IPS-NIHi11 (cell line): ENCODE results near the gene EVA1B.

Experiments
- DNase-seq: peaks from one replicate; pipeline ENCODE4 v3.0.0; 2012; ENCODE audit warnings: mixed read lengths, low spot score

Gene EVA1B

GRCh38 chr1:36279110-36279788 is 44.2 kb downstream of the EVA1B start:
- DNase-seq: no peak

- no peak for DNase-seq
Measured at GRCh38 chr1:36276688-36277087, 46.8 kb downstream of the EVA1B start.

DNA sequence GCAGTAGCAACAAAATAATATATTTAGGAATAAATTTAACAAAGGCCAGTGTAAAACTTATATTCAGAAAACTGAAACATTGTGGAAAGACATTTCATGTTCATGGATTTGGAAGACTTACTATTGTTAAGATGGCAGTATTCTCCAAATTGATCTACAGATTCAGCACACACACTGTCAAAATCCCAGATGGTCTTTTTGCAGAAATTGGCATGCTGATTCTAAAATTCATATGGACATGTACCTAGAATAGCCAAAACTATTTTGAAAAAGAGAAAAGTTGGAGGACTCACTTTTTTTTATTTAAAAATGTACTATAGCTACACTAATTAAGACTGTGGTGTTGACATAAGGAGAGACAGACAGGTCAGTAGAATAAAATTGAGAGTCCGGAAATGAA is 49.2 kb downstream of the EVA1B start:
- DNase-seq: no peak

DNA sequence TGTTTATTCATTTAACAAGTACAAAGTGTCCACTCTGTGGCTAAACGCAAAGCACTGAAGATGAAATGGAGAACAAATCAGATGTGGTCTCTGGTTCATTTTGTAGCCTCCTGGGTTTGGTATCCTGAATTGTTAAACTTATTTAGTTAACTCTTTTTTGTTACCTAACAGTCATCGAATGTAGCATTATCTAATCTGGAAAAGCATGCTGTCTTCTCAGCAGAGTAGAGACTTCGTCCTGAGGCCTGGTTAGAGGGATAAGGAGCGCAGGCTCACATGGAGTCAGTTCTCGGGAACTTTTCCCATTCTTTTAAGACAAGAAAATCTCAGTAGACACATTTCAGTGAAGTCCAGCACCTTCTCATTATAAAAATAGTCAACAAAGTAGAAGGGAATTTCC is 50.4 kb downstream of the EVA1B start:
- DNase-seq: no peak
